GM12865 (cell line): ENCODE results near the gene WNK4.

Experiments used
- DNase-seq: peaks from one replicate; pipeline ENCODE4 v3.0.0; 2010; ENCODE audit warnings: low read depth
- H3K4me3 ChIP-seq: 2 replicates; pipeline ENCODE4 v1.5.1; 2011; ENCODE audit warnings: mild to moderate bottlenecking, low read depth, low read length, control low read depth
- TF ChIP-seq, protein P1 (sequence below): IDR thresholded peaks from 2 replicates; pipeline ENCODE4 v1.5.1; 2011; ENCODE audit warnings: low read length, control low read depth, low read depth, inconsistent platforms; ENCODE audit not compliant: insufficient read depth; ENCODE audit errors: missing control alignments

The WNK4 gene

DNA sequence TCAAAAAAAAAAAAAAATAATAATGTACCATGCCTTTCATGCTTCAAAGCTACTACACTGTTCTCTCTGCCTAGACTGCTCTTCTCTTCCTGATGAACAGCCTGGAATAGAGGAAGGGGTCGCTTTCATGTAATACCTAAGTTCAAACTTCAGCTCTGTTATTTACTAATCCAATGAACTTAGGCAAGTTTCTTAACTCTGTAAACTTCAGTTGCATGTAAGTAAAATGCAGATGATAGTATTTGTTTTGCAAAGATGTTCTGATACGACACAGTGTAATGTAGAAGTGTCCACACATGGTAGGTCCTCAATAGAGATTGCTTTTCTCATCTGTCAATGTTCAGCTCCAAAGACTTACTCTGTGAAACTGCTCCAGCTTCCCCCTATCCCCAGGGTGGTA lies 11.5 kb downstream of the WNK4 start:
- H3K4me3 ChIP-seq, result no peak overlapping the region
- DNase-seq, result no peak
- TF ChIP-seq, protein P1, sequence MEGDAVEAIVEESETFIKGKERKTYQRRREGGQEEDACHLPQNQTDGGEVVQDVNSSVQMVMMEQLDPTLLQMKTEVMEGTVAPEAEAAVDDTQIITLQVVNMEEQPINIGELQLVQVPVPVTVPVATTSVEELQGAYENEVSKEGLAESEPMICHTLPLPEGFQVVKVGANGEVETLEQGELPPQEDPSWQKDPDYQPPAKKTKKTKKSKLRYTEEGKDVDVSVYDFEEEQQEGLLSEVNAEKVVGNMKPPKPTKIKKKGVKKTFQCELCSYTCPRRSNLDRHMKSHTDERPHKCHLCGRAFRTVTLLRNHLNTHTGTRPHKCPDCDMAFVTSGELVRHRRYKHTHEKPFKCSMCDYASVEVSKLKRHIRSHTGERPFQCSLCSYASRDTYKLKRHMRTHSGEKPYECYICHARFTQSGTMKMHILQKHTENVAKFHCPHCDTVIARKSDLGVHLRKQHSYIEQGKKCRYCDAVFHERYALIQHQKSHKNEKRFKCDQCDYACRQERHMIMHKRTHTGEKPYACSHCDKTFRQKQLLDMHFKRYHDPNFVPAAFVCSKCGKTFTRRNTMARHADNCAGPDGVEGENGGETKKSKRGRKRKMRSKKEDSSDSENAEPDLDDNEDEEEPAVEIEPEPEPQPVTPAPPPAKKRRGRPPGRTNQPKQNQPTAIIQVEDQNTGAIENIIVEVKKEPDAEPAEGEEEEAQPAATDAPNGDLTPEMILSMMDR, result no peak

DNA sequence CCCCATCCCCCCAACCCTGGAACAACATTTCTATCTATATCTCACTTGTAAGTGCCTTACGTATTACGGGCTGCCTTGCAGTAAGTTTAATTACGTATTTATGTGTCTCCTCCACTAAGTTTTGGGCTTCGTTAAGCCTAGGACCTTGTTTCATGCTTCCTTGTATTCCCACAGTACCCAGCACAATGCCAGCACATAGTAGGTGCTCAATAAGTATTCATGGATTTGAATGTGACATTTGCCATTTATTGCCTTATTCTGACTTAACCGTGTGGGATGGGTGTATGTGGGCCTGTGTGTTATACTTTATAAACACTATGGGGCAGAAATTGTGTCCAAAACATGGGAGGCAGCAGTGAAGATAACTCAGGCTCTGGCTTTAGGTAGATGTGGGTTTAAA lies 12.1 kb downstream of the WNK4 start:
- DNase-seq, result no peak
- no peak overlapping the region for H3K4me3 ChIP-seq
- TF ChIP-seq, protein P1, result no peak

DNA sequence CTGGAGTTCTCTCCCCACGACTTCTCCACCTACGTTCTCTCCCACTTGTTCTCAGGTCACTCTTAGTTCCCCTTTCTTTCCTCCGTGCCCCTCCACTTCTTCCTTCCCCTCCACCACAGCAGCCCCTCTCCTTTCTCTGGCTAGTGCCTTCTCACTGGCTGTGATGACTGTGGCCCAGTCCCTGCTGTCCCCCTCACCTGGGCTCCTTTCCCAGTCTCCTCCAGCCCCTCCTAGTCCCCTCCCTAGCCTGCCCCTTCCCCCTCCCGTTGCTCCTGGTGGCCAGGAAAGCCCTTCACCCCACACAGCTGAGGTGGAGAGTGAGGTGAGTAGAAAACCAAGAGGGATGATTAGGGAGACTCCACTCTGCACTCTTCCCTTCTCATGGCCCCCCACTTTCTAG lies 14.7 kb downstream of the WNK4 start:
- no peak overlapping the region for H3K4me3 ChIP-seq
- TF ChIP-seq, protein P1, result no peak
- DNase-seq, result no peak

DNA sequence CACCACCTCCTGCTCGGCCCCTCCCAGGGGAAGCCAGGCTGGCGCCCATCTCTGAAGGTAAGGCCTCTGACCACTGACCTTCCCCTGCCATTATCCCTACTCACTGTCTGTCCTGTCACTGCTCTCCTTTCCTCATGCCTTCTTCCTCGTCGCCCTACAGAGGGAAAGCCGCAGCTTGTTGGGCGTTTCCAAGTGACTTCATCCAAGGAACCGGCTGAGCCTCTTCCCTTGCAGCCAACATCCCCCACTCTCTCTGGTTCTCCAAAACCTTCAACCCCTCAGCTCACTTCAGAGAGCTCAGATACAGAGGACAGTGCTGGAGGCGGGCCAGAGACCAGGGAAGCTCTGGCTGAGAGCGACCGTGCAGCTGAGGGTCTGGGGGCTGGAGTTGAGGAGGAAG lies 15.1 kb downstream of the WNK4 start:
- TF ChIP-seq, protein P1, result no peak
- DNase-seq, result no peak
- no peak overlapping the region for H3K4me3 ChIP-seq

DNA sequence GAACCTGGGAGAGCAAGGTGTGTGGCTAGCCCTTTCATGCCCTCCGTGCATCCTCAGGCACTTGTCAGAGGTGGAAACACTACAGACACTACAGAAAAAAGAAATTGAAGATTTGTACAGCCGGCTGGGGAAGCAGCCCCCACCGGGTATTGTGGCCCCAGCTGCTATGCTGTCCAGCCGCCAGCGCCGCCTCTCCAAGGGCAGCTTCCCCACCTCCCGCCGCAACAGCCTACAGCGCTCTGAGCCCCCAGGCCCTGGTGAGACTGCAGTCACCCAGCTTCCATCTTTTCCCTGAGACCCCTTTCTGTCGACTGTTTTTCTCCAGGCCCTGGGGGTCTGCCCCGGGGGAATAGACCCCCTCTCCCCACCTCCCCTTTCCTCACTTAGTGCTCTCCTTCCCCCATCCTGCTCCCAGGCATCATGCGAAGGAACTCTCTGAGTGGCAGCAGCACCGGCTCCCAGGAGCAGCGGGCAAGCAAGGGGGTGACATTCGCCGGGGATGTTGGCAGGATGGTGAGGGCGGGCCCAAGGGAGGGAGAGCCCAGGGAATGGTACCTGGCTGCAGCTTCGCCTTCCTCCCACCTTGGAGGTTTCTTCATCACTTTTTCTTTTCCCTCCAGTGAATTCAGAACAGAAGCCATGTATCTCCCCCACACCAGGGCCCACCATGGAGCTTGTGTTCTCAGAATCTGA lies 15.8 kb downstream of the WNK4 start:
- no peak for DNase-seq
- H3K4me3 ChIP-seq, result no peak overlapping the region
- TF ChIP-seq, protein P1, result no peak

DNA sequence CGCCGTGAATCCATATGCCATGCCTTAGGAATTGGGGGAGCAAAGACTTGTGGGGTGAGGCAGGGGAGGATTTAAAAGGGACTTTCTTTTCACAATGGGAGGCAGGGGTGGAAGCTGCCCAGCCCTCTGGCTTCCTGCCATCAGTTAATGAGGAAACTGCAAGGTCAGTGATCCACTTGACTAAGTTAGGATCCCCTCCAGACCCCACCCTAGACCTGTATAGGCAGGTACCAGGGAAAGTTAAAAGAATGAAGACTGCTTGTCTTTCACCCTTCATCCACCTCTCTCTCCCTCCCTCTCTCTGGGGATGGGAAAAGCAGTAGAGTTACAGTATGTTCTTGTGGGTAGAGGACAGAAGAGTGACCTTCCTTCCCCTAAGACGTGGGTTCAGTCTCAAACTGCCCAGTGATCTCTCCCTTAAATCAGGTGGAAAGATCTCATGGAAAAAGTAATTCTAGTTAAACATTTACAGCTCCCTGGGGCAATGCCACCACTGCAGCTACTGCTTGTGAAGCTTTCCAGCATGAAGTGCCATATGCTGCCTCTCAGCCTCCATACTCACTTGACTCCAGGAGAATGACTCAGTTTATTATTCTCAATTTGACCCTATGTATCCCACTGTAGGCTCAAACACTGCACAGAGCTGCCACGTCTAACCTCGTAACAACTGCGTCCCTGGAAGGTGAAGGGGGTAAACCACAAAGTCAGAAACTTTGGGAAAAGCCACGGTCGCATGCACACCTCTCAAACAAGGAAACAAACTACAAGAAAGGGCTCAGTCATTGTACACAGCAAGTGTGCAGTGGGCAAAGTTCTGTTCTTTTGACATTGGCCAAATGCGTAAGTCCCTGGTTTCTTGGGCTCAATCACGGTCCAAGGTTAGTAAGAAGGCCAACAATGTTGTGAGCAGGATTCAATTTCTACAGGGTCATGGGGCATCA lies 16.9 kb downstream of the WNK4 start:
- TF ChIP-seq, protein P1, result no peak
- no peak for DNase-seq
- peak overlapping the region; percentile 80 for H3K4me3 ChIP-seq
